ENCODE data around the gene SCN4A.

GRCh38 chr17:63933598-63933997, 39.1 kb downstream of the SCN4A start:
- TF ChIP-seq POLR2AphosphoS5 (IDR thresholded peaks at IDR 0.05) = no peak
- TF ChIP-seq SMC3 (conservative IDR thresholded peaks at IDR 0.05; ENCODE audit: poor library complexity) = no peak
- TF ChIP-seq TAF1 (IDR thresholded peaks at IDR 0.05; ENCODE audit: low read depth) = no peak
- TF ChIP-seq CTCF (IDR thresholded peaks at IDR 0.05; ENCODE audit: poor library complexity, severe bottlenecking) = no peak
- TF ChIP-seq EP300 (conservative IDR thresholded peaks at IDR 0.05; ENCODE audit: poor library complexity, severe bottlenecking) = no peak

Data from neural cell (in vitro differentiated cells).